ENCODE data around the gene PLCL1.

- TF ChIP-seq EZH2 (IDR thresholded peaks at IDR 0.05; ENCODE audit: insufficient read depth, poor library complexity, severe bottlenecking): no peak
- TF ChIP-seq EZH2phosphoT487 (IDR thresholded peaks at IDR 0.05; ENCODE audit: insufficient read depth, low read depth): no peak
Observed at GRCh38 chr2:198055716-198056115, 251.3 kb downstream of the PLCL1 start.

Data from GM23248 (cell line).